Psoas muscle (tissue), 8 donors: ENCODE results near the gene PPP1R37. TPM values are rescaled to one million over a fixed set of nuclear protein-coding genes. Genes with fewer than 3 reads are reported as not detected.
"Not testable (repeated sequence)": the region's sequence is repeated elsewhere in the genome, so short reads cannot be mapped to it uniquely, and the experiment has no call there.

Experiments
- ATAC-seq, 4 donors: fragments of 200-7000 bp; cut with Tn5 transposase; one replicate each; pipeline ENCODE4 v1.9.1; 2020; ENCODE audit warnings: moderate library complexity in 3 of 4, mild to moderate bottlenecking in 2 of 4
- DNase-seq, 2 donors: peaks; one replicate each; pipeline ENCODE4 v3.0.0-alpha.2; 2020
- H3K27ac ChIP-seq: fragments of 200-600 bp; one replicate; pipeline ENCODE4 v1.8.0; 2022
- H3K27me3 ChIP-seq, 3 donors: fragments of 200-600 bp in 1 of 3; one replicate each; pipeline versions ENCODE4 v1.6.1 to v1.8.0; 2013 to 2022; ENCODE audit warnings: low read length in 2 of 3, mild to moderate bottlenecking in 2 of 3, moderate library complexity in 1 of 3; ENCODE audit not compliant: insufficient read depth in 3 of 3
- H3K36me3 ChIP-seq, 2 donors: fragments of 200-600 bp in 1 of 2; one replicate each; pipeline versions ENCODE4 v1.6.1 to v1.8.0; 2013 to 2022; ENCODE audit warnings: low read depth in 1 of 2, mild to moderate bottlenecking in 1 of 2, moderate library complexity in 1 of 2; ENCODE audit not compliant: insufficient read depth in 1 of 2
- H3K4me1 ChIP-seq: fragments of 200-600 bp; one replicate; pipeline ENCODE4 v1.8.0; 2022
- H3K4me3 ChIP-seq: fragments of 200-600 bp; one replicate; pipeline ENCODE4 v1.8.0; 2022; ENCODE audit warnings: mild to moderate bottlenecking
- H3K9me3 ChIP-seq: fragments of 200-600 bp; one replicate; pipeline ENCODE4 v1.8.0; 2022
- WGBS, 3 donors: extraction: QIAGEN DNeasy Blood & Tissue Kit; methylation state at CpG; one replicate each; pipeline versions ENCODE4 v1.1.6 to v1.1.7; 2013; 5-methylcytosine and 5-hydroxymethylcytosine counted together
- intact Hi-C, 2 donors: fragments of 100-400 bp; cut with DNase I; formaldehyde crosslinking; loops; one replicate each; pipeline versions ENCODE4 v1.11.0 to v1.14.2; 2022
- polyA plus RNA-seq, 3 donors: library from polyadenylated mRNA; stranded (reverse); fragments of 200-250 nt; gene quantifications; one replicate each; pipeline ENCODE4 v1.2.3, GENCODE V29; 2013
- total RNA-seq, 4 donors: library from RNA; stranded (reverse); fragmentation: NEBNext Ultra II Directional in 2 of 4; extraction: Animal tissue kit (Norgen Biotek cat#: 25700) in 2 of 4; gene quantifications; one replicate each; pipeline versions ENCODE4 v1.2.1 to v1.2.4, GENCODE V29; 2021 to 2023
- TF ChIP-seq, protein P1 (sequence below): fragments of 200-600 bp; IDR thresholded peaks from one replicate; pipeline ENCODE4 v1.8.0; 2022; ENCODE audit warnings: antibody characterized with exemption
- donor health status: healthy with polysubstance abuse.
- donor health status: DM: no; HTN: no; CAD: no; lungs with moderate emphysema.
- donor health status: Bipolar disorder and iron deficiency.
- donor health status: healthy.
- donor health status: DM: yes; HTN: yes; CAD: no.
- donor health status: DM: no; HTN: no; CAD: no.
- donor health status: DM: no; HTN: no; CAD: no.
- donor health status: DM: yes; HTN: yes; CAD: no.

PPP1R37 gene
- total and polyA plus RNA-seq, 7 donors: 25.5 to 39.5 (median 29.3) TPM

- H3K27ac ChIP-seq: no peak overlapping the region
- no peak for ATAC-seq
- no peak for DNase-seq
- 90 to 97% (median 97%) methylated on average over 7 of the region's 7 CpGs for WGBS, 3 donors
- no peaks in the 10 kb centered on the region for H3K27me3 ChIP-seq
- TF ChIP-seq, protein P1, sequence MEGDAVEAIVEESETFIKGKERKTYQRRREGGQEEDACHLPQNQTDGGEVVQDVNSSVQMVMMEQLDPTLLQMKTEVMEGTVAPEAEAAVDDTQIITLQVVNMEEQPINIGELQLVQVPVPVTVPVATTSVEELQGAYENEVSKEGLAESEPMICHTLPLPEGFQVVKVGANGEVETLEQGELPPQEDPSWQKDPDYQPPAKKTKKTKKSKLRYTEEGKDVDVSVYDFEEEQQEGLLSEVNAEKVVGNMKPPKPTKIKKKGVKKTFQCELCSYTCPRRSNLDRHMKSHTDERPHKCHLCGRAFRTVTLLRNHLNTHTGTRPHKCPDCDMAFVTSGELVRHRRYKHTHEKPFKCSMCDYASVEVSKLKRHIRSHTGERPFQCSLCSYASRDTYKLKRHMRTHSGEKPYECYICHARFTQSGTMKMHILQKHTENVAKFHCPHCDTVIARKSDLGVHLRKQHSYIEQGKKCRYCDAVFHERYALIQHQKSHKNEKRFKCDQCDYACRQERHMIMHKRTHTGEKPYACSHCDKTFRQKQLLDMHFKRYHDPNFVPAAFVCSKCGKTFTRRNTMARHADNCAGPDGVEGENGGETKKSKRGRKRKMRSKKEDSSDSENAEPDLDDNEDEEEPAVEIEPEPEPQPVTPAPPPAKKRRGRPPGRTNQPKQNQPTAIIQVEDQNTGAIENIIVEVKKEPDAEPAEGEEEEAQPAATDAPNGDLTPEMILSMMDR: no peak
- H3K9me3 ChIP-seq: no peaks in the 10 kb centered on the region
- H3K4me1 ChIP-seq: peaks cover 75% of the 10 kb centered on the region
- H3K36me3 ChIP-seq: no peaks in the 10 kb centered on the region
- intact Hi-C loops: loop anchor here in 1 of 2 donors (10.0 kb wide), 1 partner anchor 882 kb away; no protein-coding TSS in a partner anchor
- H3K4me3 ChIP-seq: no peak overlapping the region
Measured at GRCh38 chr19:45102481-45102880, 9.5 kb downstream of the PPP1R37 start.

- Histone ChIP-seq H3K27ac (no peak overlapping the region), H3K4me1 (peaks cover 68% of the 10 kb centered on the region), H3K27me3 (no peaks in the 10 kb centered on the region), H3K4me3 (no peak overlapping the region), H3K9me3 (no peaks in the 10 kb centered on the region), H3K36me3 (no peaks in the 10 kb centered on the region)
- 36 to 53% (median 46%) methylated on average over 15 of the region's 15 CpGs for WGBS, 3 donors
- intact Hi-C loops: loop anchor here in 1 of 2 donors (10.0 kb wide), 1 partner anchor 882 kb away; no protein-coding TSS in a partner anchor
- ATAC-seq (no peak), DNase-seq (no peak)
- TF ChIP-seq, protein P1: no peak
Measured at GRCh38 chr19:45103156-45103507, 10.2 kb downstream of the PPP1R37 start.

DNA sequence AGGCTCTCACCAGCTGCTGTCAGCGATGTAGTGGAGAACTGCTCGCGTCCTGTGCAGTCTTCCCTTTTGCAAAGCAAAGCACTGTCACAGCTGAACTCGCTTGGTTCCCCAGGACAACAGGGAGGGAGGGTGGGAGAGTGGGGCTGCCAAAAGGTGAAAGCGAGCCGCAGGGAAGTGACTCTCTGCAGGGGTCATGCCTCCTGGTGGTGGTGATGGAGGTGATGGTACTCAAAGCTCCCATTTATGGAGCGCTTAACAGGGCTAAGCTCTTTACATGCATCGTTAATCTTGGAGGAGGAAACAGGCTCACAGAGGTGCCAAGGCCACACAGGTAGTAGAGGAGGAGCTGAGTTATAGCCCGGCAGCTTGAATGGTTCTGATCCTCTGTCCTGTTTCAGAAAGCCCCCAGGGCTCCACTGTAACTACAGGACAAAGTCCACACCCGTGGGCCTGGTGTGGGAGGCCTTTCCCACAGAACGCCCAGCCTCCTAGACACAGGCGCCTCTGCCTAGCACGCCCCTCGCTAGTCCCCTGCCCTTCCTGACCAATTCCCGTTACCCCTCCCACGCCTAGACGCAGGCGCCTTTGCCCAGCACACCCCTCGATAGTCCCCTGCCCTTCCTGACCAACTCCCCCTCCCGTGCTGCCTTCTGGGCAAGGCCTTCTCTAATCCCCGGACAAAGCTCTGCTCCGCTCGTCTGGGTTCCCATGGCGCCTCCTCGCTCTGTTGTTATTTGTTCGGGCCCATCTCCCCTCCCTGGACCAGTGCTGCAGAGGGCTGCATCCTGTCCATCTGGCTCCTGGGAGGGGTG is 10.7 kb downstream of the PPP1R37 start:
- H3K4me1 ChIP-seq: peaks cover 62% of the 10 kb centered on the region
- intact Hi-C loops: loop anchor here in 1 of 2 donors (10.0 kb wide), 1 partner anchor 881 kb away; no protein-coding TSS in a partner anchor
- TF ChIP-seq, protein P1: no peak
- H3K4me3 ChIP-seq: no peak overlapping the region
- DNase-seq (no peak), ATAC-seq (no peak)
- no peaks in the 10 kb centered on the region for H3K27me3 ChIP-seq
- H3K27ac ChIP-seq: no peak overlapping the region
- H3K9me3 ChIP-seq: no peaks in the 10 kb centered on the region
- 47 to 58% (median 49%) methylated on average over 26 of the region's 26 CpGs for WGBS, 3 donors
- no peaks in the 10 kb centered on the region for H3K36me3 ChIP-seq

DNA sequence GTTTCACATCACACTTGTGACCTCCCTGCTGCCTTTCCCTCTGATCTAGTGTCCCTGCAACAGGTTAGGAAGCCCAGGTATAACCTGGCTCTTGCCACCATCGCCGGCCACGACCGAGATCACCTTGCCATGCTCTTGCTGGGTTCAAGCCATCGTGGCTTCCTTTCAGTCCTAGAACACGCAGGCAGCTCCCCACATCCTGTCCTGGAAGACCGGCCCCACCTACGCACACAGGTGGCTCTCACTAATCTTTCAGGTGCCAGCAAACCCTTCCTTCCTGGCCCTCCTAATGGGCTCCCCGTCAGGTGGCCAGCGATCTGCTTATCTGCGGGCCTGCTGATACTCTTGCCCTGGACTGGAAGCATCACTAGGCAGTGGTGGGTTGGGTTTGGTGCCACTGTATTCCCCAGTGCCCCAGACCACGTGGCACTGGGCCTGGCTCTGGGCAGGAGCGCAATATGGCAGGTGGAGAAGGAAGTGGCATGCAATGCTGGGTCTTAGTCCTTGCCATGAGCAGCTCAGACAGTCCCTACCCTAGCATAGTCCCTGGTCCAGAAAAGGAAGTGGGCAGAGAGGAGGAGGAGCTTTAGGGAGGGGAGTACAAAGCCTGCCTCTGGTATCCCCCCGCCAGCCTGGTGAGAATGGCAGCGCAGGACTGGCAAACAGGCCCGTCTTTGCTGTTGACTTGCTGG is 11.8 kb downstream of the PPP1R37 start:
- WGBS, 3 donors: 74 to 81% (median 79%) methylated on average over 16 of the region's 16 CpGs
- no peak for DNase-seq
- Histone ChIP-seq H3K4me3 (no peak overlapping the region), H3K4me1 (peaks cover 51% of the 10 kb centered on the region), H3K27ac (no peak overlapping the region), H3K36me3 (no peaks in the 10 kb centered on the region), H3K9me3 (no peaks in the 10 kb centered on the region), H3K27me3 (no peaks in the 10 kb centered on the region)
- TF ChIP-seq, protein P1: no peak
- intact Hi-C loops: loop anchor here in 1 of 2 donors (10.0 kb wide), 1 partner anchor 880 kb away; no protein-coding TSS in a partner anchor
- ATAC-seq: no peak

DNA sequence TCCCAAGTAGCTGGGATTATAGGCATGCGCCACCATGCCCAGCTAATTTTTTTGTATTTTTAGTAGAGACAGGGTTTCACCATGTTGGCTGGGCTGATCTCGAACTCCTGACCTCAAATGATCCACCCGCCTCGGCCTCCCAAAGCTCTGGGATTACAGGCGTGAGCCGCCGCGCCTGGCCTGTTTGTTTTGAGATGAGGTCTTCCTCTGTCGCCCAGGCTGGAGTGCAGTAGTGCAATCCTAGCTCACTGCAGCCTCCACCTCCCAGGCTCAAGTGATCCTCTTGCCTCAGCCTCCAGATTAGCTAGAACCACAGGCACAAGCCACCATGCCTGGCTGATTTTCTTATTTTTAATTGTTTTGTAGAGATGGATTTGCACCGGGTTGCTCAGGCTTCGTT is 13.4 kb downstream of the PPP1R37 start:
- ATAC-seq: not testable (repeated sequence)
- WGBS, 3 donors: 88 to 94% (median 92%) methylated on average over 11 of the region's 11 CpGs

More for the DNA sequence above, 13.4 kb downstream of the PPP1R37 start:
- intact Hi-C loops: loop anchor here in 1 of 2 donors (10.0 kb wide), 1 partner anchor 878 kb away; no protein-coding TSS in a partner anchor
- H3K9me3 ChIP-seq, H3K27me3 ChIP-seq, H3K4me3 ChIP-seq, H3K27ac ChIP-seq, DNase-seq, H3K36me3 ChIP-seq: not testable (repeated sequence)
- peaks cover 44% of the 10 kb centered on the region for H3K4me1 ChIP-seq
